NCI-H2081 treated with DMSO at 0.1 percent for 48 hours (cell line): ENCODE measurements around the gene VAPB.

Experiments
- DNase-seq: peaks from one replicate; lab custom pipeline; 2025; lab: John Stamatoyannopoulos, UW

Gene VAPB

GRCh38 chr20:58481481-58482021 is 92.5 kb downstream of the VAPB start:
- no peak for DNase-seq

GRCh38 chr20:58482416-58482815 is 93.4 kb downstream of the VAPB start:
- DNase-seq = no peak

GRCh38 chr20:58483051-58483450 is 94.0 kb downstream of the VAPB start:
- no peak for DNase-seq

GRCh38 chr20:58483470-58483869 is 94.4 kb downstream of the VAPB start:
- DNase-seq = no peak

- no peak for DNase-seq
Measured at GRCh38 chr20:58485393-58485792, 96.4 kb downstream of the VAPB start.

- no peak for DNase-seq
Measured at GRCh38 chr20:58486207-58486606, 97.2 kb downstream of the VAPB start.

GRCh38 chr20:58492074-58492718 is 103.2 kb downstream of the VAPB start:
- no peak for DNase-seq

GRCh38 chr20:58492795-58493524 is 103.9 kb downstream of the VAPB start:
- DNase-seq = no peak

GRCh38 chr20:58494923-58495622 is 106.0 kb downstream of the VAPB start:
- no peak for DNase-seq

- no peak for DNase-seq
Measured at GRCh38 chr20:58495623-58496428, 106.8 kb downstream of the VAPB start.

GRCh38 chr20:58496429-58496769 is 107.4 kb downstream of the VAPB start:
- DNase-seq = no peak

GRCh38 chr20:58497076-58497641 is 108.1 kb downstream of the VAPB start:
- no peak for DNase-seq

- no peak for DNase-seq
Measured at GRCh38 chr20:58497724-58498469, 108.9 kb downstream of the VAPB start.

- no peak for DNase-seq
Measured at GRCh38 chr20:58498470-58499068, 109.5 kb downstream of the VAPB start.

- DNase-seq = no peak
Measured at GRCh38 chr20:58500256-58500655, 111.2 kb downstream of the VAPB start.
